Left lung (tissue), 10 donors: ENCODE results near the gene NOL4L. TPM values are rescaled to one million over a fixed set of nuclear protein-coding genes. Genes with fewer than 3 reads are reported as not detected.

ENCODE experiments used
- ATAC-seq: fragments of 200-7000 bp; cut with Tn5 transposase; one replicate; pipeline ENCODE4 v1.9.1; 2020; ENCODE audit warnings: moderate library complexity
- DNase-seq, 4 donors: peaks; one replicate each; pipeline ENCODE4 v3.0.0-alpha.2; 2013 to 2020
- H3K27ac ChIP-seq, 2 donors: fragments of 200-600 bp; sonication (generic) in 1 of 2; one replicate each; pipeline versions ENCODE4 v1.5.0 to v1.8.0; 2020 to 2021
- H3K27me3 ChIP-seq, 2 donors: fragments of 200-600 bp; sonication (generic) in 1 of 2; one replicate each; pipeline versions ENCODE4 v1.5.0 to v1.8.0; 2020 to 2021
- H3K36me3 ChIP-seq, 2 donors: fragments of 200-600 bp; sonication (generic) in 1 of 2; one replicate each; pipeline versions ENCODE4 v1.5.0 to v1.8.0; 2020 to 2021
- H3K4me1 ChIP-seq, 2 donors: fragments of 200-600 bp; one replicate each; pipeline ENCODE4 v1.8.0; 2021
- H3K4me3 ChIP-seq, 2 donors: fragments of 200-600 bp; sonication (generic) in 1 of 2; one replicate each; pipeline versions ENCODE4 v1.5.0 to v1.8.0; 2020 to 2021; ENCODE audit warnings: mild to moderate bottlenecking in 1 of 2
- H3K9me3 ChIP-seq, 2 donors: fragments of 200-600 bp; sonication (generic) in 1 of 2; one replicate each; pipeline versions ENCODE4 v1.5.0 to v1.8.0; 2020 to 2021
- intact Hi-C, 2 donors: fragments of 100-400 bp; cut with DNase I; formaldehyde crosslinking; loops; one replicate each; pipeline versions ENCODE4 v1.11.2 to v1.14.2; 2022
- polyA plus RNA-seq, 6 donors: library from polyadenylated mRNA; unstranded; fragments of 120-200 nt; gene quantifications; one replicate each; pipeline ENCODE4 v1.2.1, GENCODE V29; 2013; ENCODE audit not compliant: insufficient read length in 6 of 6
- total RNA-seq, 2 donors: library from RNA; stranded (reverse); fragmentation: NEBNext Ultra II Directional; extraction: Animal tissue kit (Norgen Biotek cat#: 25700); gene quantifications; one replicate each; pipeline ENCODE4 v1.2.1, GENCODE V29; 2021
- TF ChIP-seq, protein P1 (sequence below), 2 donors: fragments of 200-600 bp; sonication (generic) in 1 of 2; IDR thresholded peaks; one replicate each; pipeline versions ENCODE4 v1.5.0 to v1.8.0; 2021; ENCODE audit warnings: antibody characterized with exemption in 2 of 2
- donor health status: DM: no; HTN: yes; CAD: no.
- donor health status: DM: no; HTN: no; CAD: no.

Gene NOL4L
- total and polyA plus RNA-seq, 8 donors, result 16.7 to 49.0 (median 40.7) TPM

- H3K9me3 ChIP-seq, result no peaks in the 10 kb centered on the region
- H3K27ac ChIP-seq, result no peak overlapping the region
- H3K4me3 ChIP-seq, result no peak overlapping the region
- no peaks in the 10 kb centered on the region for H3K36me3 ChIP-seq
- intact Hi-C loops, result no loop called here
- TF ChIP-seq, protein P1, sequence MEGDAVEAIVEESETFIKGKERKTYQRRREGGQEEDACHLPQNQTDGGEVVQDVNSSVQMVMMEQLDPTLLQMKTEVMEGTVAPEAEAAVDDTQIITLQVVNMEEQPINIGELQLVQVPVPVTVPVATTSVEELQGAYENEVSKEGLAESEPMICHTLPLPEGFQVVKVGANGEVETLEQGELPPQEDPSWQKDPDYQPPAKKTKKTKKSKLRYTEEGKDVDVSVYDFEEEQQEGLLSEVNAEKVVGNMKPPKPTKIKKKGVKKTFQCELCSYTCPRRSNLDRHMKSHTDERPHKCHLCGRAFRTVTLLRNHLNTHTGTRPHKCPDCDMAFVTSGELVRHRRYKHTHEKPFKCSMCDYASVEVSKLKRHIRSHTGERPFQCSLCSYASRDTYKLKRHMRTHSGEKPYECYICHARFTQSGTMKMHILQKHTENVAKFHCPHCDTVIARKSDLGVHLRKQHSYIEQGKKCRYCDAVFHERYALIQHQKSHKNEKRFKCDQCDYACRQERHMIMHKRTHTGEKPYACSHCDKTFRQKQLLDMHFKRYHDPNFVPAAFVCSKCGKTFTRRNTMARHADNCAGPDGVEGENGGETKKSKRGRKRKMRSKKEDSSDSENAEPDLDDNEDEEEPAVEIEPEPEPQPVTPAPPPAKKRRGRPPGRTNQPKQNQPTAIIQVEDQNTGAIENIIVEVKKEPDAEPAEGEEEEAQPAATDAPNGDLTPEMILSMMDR (IDR thresholded peaks at IDR 0.05), result no peak
- H3K4me1 ChIP-seq, result peaks cover under 1 to 2% of the 10 kb centered on the region in 2 donors
- H3K27me3 ChIP-seq, result peaks cover 2 to 49% of the 10 kb centered on the region in 2 donors
- ATAC-seq (no peak), DNase-seq (no peak)
These were observed 36.9 kb upstream of the NOL4L start for GRCh38 chr20:32621891-32622584.

DNA sequence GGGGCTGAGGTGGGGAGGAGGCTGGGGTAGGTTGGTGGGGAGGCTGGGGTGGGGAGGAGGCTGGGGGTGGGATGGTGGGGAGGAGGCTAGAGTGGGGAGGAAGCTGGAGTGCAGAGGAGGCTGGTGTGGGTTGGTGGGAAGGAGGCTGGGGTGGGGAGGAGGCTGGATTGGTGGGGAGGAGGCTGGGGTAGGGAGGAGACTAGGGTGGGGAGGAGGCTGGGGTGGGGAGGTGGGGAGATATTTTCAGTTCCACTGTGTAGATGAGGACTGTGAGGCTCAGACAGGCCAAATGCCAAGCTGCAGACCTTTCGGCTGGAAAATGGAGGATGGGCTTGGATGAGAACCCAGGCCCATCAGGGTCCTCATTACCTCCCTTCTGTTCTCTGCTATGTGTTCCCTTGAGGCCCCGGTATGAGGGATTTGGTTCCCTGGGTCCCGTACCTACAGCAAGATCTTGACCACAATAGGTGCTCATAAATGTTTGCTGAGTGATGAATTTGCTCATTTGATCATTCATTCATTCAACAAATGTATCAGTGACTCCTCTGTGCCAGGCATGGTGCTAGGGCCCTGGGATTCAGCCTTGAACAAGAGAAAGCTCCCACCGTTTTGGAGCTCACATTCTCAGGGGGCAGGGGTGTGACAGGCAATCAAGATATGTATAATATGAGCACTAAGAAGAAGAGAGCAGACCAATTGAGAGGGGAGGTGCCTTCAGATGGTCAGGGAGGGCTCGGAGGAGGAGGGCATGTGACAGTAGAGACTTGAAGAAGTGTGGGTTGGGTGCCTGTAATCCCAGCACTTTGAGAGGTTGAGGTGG lies 36.1 kb upstream of the NOL4L start:
- TF ChIP-seq, protein P1 (IDR thresholded peaks at IDR 0.05), result no peak
- no peak for ATAC-seq
- Histone ChIP-seq H3K9me3 (no peaks in the 10 kb centered on the region), H3K27ac (no peak overlapping the region), H3K4me1 (no peaks in the 10 kb centered on the region), H3K27me3 (peaks cover 0 to 41% of the 10 kb centered on the region in 2 donors), H3K36me3 (no peaks in the 10 kb centered on the region), H3K4me3 (no peak overlapping the region)
- intact Hi-C loops, result no loop called here
- DNase-seq, result no peak

DNA sequence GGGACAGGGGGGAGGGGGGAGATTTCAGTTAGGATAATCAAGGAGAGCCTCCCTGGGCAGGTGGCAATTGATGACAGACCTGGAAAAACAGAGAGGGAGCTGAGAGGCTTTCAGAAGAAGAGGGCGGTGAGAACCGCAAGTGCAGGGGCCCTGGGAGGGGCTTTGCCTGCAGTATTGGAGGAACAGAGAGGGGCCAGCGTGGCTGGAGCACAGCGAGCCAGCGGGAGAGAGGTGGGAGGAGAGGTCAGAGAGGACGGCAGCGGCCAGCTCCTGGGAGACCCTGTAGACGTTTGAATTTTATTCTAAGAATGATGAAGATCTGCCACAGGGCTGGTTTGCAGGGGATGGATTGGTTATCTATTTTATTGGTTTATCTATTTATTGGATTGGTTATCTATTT lies 34.5 kb upstream of the NOL4L start:
- Histone ChIP-seq H3K4me1 (no peaks in the 10 kb centered on the region), H3K27me3 (peaks cover 0 to 27% of the 10 kb centered on the region in 2 donors), H3K36me3 (no peaks in the 10 kb centered on the region), H3K4me3 (no peak overlapping the region), H3K9me3 (no peaks in the 10 kb centered on the region), H3K27ac (no peak overlapping the region)
- intact Hi-C loops, result no loop called here
- TF ChIP-seq, protein P1 (IDR thresholded peaks at IDR 0.05), result no peak
- ATAC-seq (no peak), DNase-seq (no peak)

DNA sequence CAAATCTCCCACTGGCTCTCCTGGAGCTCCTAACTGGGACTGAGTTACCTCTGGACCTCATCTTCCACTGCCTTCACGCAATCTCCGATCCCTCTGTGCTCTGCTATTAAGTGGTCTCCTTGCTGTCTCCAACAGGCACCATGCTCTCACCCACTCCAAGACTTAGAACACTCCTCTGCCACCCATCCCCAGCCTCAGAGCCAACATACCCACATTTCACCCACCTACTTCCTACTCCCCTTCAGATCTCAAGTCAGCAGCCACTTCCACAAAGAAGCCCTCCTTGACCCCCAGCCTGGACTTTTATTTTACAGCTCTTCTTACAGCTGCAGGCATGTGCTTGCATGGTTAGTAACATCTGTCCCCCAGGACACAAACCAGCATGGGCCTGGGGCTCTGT lies 29.6 kb upstream of the NOL4L start:
- intact Hi-C loops, result no loop called here
- DNase-seq, result no peak

DNA sequence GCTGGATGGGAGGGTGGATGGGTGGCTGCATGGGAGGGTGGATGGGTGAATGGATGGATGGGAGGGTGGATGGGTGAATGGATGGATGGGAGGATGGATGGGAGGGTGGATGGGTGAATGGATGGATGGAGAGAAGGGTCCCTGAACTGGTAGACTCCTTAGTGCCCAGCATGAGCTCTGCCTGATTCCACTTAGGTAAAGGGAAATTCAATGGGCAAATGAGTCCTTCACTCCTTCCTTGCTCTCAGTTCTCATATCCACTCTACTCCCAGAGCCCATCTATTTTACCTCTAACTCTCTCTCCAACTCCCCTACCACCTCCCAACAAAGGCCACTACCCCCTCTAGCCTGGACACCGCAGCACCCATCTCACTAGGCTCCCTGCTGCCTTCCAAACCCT lies 29.2 kb upstream of the NOL4L start:
- no peaks in the 10 kb centered on the region for H3K36me3 ChIP-seq
- no peak overlapping the region for H3K27ac ChIP-seq
- DNase-seq (no peak), ATAC-seq (no peak)
- intact Hi-C loops, result no loop called here
- peaks cover 0 to 26% of the 10 kb centered on the region in 2 donors for H3K27me3 ChIP-seq
- no peaks in the 10 kb centered on the region for H3K4me1 ChIP-seq
- no peaks in the 10 kb centered on the region for H3K9me3 ChIP-seq
- no peak overlapping the region for H3K4me3 ChIP-seq
- TF ChIP-seq, protein P1 (IDR thresholded peaks at IDR 0.05), result no peak

More for the DNA sequence above, 29.6 kb upstream of the NOL4L start:
- no peaks in the 10 kb centered on the region for H3K36me3 ChIP-seq
- no peaks in the 10 kb centered on the region for H3K4me1 ChIP-seq
- TF ChIP-seq, protein P1 (IDR thresholded peaks at IDR 0.05), result no peak
- no peak for ATAC-seq
- H3K27me3 ChIP-seq, result peaks cover 0 to 30% of the 10 kb centered on the region in 2 donors
- no peak overlapping the region for H3K4me3 ChIP-seq
- H3K27ac ChIP-seq, result no peak overlapping the region
- no peaks in the 10 kb centered on the region for H3K9me3 ChIP-seq
